ENCODE data around the gene OTOG.

Gene OTOG

DNA sequence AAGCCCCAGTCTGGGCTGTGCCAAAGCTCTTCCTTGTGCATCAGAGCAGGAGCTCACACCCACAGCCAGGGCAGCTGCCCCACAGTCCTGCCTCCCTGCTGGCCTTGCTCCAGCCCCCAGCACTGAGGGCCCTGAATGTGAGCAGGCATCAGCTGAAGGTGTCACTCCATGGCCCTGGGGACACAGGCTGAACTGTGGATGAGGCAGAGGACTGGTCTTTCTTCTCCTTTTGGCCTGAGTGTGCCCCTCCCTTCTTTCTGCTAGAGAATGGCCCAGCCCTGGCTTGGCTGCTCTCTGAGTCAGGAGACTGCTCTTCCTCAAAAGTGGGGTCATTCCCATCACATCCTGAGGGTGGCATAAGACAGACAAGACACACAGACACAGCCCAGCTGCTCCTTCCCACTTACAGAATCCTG, 16.2 kb downstream of the OTOG start:
- H3K9me2 ChIP-seq (replicated peaks; ENCODE audit: control insufficient read depth, low read length), result no peaks in the 10 kb centered on the region
- no peaks in the 10 kb centered on the region for H3F3A ChIP-seq (ENCODE audit: control insufficient read depth, insufficient read depth)
- no peak overlapping the region for H3K4me3 ChIP-seq (ENCODE audit: low read length)
- H3K27ac ChIP-seq (ENCODE audit: low read depth, low read length), result no peak overlapping the region
- no peaks in the 10 kb centered on the region for H3K36me3 ChIP-seq (ENCODE audit: control insufficient read depth, low read length)
- H3K4me2 ChIP-seq (ENCODE audit: low read length), result no peak overlapping the region
- no peaks in the 10 kb centered on the region for H4K20me1 ChIP-seq (ENCODE audit: control insufficient read depth, insufficient read depth, low read depth, low read length)
- H3K27me3 ChIP-seq (ENCODE audit: control insufficient read depth, low read length), result no peaks in the 10 kb centered on the region
- H3K79me2 ChIP-seq (ENCODE audit: control insufficient read depth, low read length), result no peaks in the 10 kb centered on the region
- H3K4me1 ChIP-seq (ENCODE audit: control insufficient read depth, low read length), result no peaks in the 10 kb centered on the region
- no peak for TF ChIP-seq EZH2phosphoT487 (IDR thresholded peaks at IDR 0.05; ENCODE audit: borderline replicate concordance, low read length)
- TF ChIP-seq, protein P1, sequence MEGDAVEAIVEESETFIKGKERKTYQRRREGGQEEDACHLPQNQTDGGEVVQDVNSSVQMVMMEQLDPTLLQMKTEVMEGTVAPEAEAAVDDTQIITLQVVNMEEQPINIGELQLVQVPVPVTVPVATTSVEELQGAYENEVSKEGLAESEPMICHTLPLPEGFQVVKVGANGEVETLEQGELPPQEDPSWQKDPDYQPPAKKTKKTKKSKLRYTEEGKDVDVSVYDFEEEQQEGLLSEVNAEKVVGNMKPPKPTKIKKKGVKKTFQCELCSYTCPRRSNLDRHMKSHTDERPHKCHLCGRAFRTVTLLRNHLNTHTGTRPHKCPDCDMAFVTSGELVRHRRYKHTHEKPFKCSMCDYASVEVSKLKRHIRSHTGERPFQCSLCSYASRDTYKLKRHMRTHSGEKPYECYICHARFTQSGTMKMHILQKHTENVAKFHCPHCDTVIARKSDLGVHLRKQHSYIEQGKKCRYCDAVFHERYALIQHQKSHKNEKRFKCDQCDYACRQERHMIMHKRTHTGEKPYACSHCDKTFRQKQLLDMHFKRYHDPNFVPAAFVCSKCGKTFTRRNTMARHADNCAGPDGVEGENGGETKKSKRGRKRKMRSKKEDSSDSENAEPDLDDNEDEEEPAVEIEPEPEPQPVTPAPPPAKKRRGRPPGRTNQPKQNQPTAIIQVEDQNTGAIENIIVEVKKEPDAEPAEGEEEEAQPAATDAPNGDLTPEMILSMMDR (IDR thresholded peaks at IDR 0.05; ENCODE audit: low read depth, low read length, poor library complexity, severe bottlenecking), result no peak
- H3K9me3 ChIP-seq (ENCODE audit: control insufficient read depth, insufficient read depth, low read length), result no peaks in the 10 kb centered on the region

DNA sequence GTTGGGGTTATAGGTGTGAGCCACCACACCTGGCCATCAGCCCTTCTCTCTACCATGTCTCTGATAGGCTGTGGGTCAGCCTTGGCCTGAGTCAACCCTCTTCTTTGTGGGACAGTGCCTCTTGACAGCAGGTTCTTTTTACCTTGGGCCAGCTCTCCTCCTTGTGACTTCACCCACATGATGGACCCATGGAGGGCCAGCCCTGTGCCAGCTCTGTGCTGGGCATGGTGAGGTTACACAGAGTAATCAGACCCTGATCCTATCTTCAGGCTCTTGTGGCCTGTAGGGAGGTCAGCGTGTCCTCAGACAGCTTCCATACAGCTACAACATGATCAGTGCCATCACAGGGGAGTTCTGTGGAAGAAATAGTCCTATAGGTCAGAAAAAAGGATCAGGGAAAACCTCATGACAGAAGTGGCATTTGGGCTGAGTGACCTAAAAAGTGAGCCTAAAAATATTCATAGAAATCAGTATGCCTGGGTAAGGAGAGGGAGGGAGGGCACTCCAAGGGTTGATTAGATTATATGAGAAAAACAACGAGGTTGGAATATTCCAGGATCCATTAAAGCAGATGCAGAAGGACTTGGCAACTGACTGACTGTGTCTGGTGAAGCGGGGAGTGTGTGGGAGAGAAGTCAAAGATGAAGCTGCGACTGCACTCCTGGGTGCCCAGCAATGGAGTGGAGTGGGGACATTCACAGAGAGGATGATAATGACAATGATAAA, 17.1 kb downstream of the OTOG start:
- no peaks in the 10 kb centered on the region for H3K9me3 ChIP-seq (ENCODE audit: control insufficient read depth, insufficient read depth, low read length)
- no peaks in the 10 kb centered on the region for H3K9me2 ChIP-seq (replicated peaks; ENCODE audit: control insufficient read depth, low read length)
- no peaks in the 10 kb centered on the region for H3K27me3 ChIP-seq (ENCODE audit: control insufficient read depth, low read length)
- no peaks in the 10 kb centered on the region for H3K4me1 ChIP-seq (ENCODE audit: control insufficient read depth, low read length)
- no peaks in the 10 kb centered on the region for H4K20me1 ChIP-seq (ENCODE audit: control insufficient read depth, insufficient read depth, low read depth, low read length)
- no peak overlapping the region for H3K4me3 ChIP-seq (ENCODE audit: low read length)
- H3K79me2 ChIP-seq (ENCODE audit: control insufficient read depth, low read length), result no peaks in the 10 kb centered on the region
- TF ChIP-seq, protein P1 (IDR thresholded peaks at IDR 0.05; ENCODE audit: low read depth, low read length, poor library complexity, severe bottlenecking), result no peak
- no peak for TF ChIP-seq EZH2phosphoT487 (IDR thresholded peaks at IDR 0.05; ENCODE audit: borderline replicate concordance, low read length)
- H3F3A ChIP-seq (ENCODE audit: control insufficient read depth, insufficient read depth), result no peaks in the 10 kb centered on the region
- H3K36me3 ChIP-seq (ENCODE audit: control insufficient read depth, low read length), result no peaks in the 10 kb centered on the region
- H3K4me2 ChIP-seq (ENCODE audit: low read length), result no peak overlapping the region
- H3K27ac ChIP-seq (ENCODE audit: low read depth, low read length), result no peak overlapping the region

DNA sequence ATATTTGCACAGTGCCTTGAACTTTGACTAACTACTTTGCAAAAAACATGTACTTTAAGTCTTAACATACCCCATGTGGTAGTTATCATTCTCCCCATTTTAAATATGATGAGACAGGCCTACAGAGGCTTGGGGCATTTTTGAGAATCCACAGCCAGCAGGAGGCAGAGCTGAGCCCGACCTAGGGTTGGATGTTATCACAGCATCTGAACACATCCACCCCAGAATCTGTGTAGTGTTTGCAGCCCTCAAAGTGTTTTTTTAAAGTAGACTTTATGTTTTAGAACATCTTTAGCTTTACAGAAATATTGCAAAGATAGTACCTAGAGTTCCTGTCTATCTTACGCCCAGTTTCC, 17.6 kb downstream of the OTOG start:
- no peak for TF ChIP-seq EZH2phosphoT487 (IDR thresholded peaks at IDR 0.05; ENCODE audit: borderline replicate concordance, low read length)
- TF ChIP-seq, protein P1 (IDR thresholded peaks at IDR 0.05; ENCODE audit: low read depth, low read length, poor library complexity, severe bottlenecking), result peak; percentile 59
- no peak overlapping the region for H3K4me3 ChIP-seq (ENCODE audit: low read length)

More for the DNA sequence above, 17.6 kb downstream of the OTOG start:
- H4K20me1 ChIP-seq (ENCODE audit: control insufficient read depth, insufficient read depth, low read depth, low read length), result no peaks in the 10 kb centered on the region
- H3K9me3 ChIP-seq (ENCODE audit: control insufficient read depth, insufficient read depth, low read length), result no peaks in the 10 kb centered on the region
- H3F3A ChIP-seq (ENCODE audit: control insufficient read depth, insufficient read depth), result no peaks in the 10 kb centered on the region
- no peaks in the 10 kb centered on the region for H3K36me3 ChIP-seq (ENCODE audit: control insufficient read depth, low read length)
- H3K4me1 ChIP-seq (ENCODE audit: control insufficient read depth, low read length), result no peaks in the 10 kb centered on the region
- no peaks in the 10 kb centered on the region for H3K79me2 ChIP-seq (ENCODE audit: control insufficient read depth, low read length)
- no peaks in the 10 kb centered on the region for H3K9me2 ChIP-seq (replicated peaks; ENCODE audit: control insufficient read depth, low read length)
- no peaks in the 10 kb centered on the region for H3K27me3 ChIP-seq (ENCODE audit: control insufficient read depth, low read length)
- H3K27ac ChIP-seq (ENCODE audit: low read depth, low read length), result no peak overlapping the region
- H3K4me2 ChIP-seq (ENCODE audit: low read length), result no peak overlapping the region

Data from DOHH2 (cell line).